Measurements from ENCODE around the gene LYZL6.
A peak's percentile ranks its signal among the peaks of the same experiment; 100 is the strongest.
"Not testable (repeated sequence)": the region's sequence is repeated elsewhere in the genome, so short reads cannot be mapped to it uniquely, and the experiment has no call there.

Gene LYZL6

DNA sequence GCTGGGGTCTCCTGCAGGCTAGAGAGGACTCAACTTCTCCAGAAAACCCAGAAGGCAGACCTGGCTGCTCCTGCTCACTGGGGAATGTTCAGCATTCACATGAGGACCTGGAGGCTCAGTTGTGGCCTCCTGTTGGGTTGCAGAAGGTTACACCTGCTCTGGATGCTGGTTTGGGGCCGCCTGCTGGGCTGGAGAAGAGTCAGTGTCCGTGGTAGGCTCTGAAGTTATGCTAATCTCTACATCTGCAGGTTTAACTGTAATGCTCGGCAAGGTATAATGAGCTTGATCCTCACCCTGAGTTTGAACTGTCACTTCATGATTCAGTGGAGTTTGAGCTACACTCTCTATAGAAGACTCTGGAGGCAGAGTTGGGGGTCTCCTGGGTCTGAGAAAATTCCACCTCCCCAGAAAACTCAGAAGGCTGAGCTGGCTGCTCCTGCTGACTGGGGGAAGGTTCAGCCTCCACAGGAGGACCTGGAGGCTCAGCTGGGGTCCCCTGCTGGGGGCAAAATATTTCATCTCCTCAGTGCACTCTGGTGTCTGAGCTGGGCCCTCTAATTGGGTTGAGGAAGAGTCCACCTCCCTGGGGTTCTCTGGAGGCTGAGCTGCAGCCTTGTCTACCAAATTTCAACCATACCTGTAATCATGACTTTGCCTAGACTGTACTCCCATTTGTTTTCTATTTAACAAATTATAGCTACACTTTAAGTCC is 36.4 kb downstream of the LYZL6 start:
- no peak for DNase-seq

DNA sequence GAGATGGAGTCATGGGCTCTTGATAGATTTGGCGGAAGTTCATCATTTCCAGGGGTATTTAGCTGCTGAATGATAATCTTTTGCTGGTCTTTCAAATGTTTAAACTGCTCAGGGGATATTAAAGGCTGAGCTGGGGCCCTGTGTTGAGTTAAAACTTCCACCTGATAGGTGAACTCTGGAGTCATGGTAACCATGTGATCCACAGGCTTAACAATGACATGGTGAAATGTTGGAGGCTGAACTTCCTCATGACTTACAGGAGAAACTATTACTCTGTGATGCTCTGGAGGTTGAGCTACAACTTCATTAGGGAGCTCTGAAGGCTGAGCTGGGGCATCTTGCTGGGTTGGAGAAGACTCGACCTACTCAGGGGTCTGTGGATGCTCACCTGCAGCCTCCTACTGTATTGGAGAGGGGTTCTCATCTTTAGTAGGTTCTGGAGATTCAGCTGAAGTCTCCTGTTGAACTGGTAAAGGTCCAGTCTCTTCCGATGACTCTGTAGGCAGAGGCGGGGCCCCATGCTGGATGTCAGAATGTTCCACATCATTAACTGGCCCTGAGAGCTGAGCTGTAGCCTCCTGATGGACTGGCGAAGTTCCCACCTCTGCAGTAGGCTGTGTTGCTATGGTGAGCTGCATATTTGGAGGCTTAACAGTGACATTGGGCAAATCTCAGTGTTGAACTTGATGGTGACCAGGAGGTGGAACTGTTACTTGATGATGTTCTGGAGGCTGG is 37.2 kb downstream of the LYZL6 start:
- no peak for DNase-seq

GRCh38 chr17:35903451-35903850 is 40.1 kb downstream of the LYZL6 start:
- no peak for DNase-seq

DNA sequence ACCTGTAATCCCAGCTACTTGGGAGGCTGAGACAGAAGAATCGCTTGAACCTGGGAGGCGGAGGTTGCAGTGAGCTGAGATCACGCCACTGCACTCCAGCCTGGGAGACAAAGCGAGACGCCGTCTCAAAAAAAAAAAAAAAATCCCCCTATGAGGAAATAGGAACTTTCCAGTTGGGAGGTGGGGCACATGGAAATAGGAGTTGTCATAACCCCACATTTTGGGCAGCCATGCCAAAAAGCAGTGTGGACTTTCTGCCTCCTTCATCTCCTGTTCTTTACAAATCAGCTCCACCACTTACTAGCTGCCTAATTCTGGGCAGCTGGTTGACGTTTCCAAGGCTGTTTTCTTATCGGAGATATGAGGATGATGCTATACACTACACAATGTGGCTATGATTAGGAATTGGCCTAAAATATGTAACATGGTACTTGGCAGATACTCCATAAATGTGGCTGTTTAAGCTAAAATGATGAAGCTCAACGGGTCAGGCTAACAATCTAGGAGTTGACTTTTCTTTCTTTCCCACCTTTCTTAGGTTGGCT is 41.8 kb downstream of the LYZL6 start:
- DNase-seq: no peak

DNA sequence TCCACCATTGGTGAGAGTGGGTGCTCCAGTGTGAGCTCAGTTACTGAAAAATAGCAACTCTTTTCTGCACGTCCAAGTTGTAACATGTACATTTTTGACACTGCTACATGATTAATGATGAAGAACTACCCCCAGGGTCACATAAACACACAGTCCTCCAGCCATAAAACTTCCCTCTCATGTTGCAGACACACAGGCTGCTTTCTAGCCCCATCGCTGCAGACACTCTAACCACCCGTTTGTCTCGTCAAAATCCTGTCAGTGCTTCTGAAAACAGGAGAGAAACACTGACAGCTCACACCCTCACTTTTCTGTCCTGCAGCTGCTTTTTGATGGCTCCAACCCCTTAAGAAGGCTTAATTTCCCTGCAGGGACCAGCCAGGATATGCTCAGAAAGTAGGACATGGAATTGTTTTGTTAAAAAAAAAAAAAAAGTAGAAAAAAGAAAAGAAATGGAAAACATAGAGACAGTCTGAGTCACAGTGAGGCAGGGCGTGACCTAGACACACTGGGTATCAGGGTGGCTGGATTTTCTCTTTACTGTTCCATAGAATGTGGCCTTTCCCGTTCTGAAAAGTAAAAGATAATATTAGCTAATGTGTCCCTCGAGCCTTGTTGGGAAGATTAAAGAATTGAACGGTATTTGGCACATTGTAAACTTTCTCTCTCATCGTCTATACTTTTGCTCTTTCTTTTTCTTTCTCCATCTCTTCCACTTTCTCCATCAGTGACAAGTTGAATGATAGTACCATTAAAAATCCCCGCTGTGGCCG is 42.6 kb downstream of the LYZL6 start:
- DNase-seq: peak; percentile 46

- no peak for DNase-seq
Measured at GRCh38 chr17:35900280-35900679, 43.2 kb downstream of the LYZL6 start.

GRCh38 chr17:35898283-35899070 is 45.0 kb downstream of the LYZL6 start:
- no peak for DNase-seq

- DNase-seq: not testable (repeated sequence)
Measured at GRCh38 chr17:35897772-35898171, 45.7 kb downstream of the LYZL6 start.

DNA sequence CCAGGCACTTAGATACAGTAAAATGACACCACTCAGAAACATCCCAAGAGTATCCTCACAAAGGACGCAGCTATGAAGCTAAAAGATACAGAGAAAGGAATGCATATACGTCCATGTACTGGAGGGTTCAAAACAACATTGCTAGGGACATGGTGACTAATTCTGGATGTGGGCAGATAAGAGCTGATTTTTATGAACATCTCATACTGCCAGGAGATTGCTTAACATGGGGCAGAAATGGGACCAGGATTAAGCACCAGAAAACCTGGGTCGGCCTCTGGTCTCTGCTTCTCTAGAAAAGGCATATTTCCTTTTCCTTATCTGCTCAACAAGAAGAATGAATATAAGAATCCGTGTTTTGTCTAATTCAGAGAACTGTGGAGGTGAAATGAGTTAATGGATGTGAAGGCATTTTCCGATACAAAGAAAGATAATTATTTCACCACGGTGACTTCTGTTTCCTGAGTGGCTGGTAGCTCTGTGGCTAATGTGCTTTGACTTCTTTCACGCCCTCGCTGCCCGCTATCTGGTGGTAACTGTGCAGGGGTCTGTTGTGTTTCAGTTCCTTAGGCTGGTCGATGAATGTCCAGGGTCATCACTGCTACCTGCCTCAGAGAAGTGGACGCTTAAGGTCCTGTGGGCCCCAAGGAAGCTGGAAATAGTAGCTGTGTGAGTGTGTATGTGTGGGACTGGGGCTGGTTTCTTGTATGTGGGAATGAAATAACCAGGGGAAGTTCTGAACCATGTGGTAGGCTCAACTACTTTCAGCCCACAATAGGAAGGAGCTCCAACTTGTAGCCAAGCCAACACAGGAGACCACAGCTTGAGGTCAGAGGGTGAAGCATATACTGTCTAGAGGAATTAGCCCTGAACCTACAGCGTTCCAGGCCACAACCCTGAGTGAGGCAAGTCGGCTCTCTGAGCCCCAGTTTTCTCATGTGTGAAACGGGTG is 47.6 kb downstream of the LYZL6 start:
- no peak for DNase-seq

DNA sequence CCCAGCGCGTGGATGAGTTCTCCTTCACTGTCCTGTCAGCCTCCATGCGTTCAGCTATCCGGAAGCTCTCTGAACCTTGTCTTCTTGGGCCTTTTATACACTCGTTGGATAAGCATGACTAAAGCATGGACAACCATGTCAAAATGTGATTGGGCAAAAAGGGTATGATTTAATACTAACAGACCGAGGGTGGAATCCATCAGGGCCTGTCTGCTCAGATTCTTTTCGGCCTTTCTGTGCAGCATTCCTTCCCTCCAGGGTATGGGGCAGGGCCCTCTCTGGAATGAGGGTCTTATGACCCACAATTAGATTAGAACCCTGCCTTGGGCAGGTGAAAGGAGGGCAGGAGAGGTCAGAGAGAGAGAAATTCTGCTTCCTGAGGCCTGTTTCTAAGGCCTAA is 49.3 kb downstream of the LYZL6 start:
- no peak for DNase-seq

GRCh38 chr17:35893751-35894150 is 49.8 kb downstream of the LYZL6 start:
- DNase-seq: no peak

- no peak for DNase-seq
Measured at GRCh38 chr17:35892091-35893035, 51.1 kb downstream of the LYZL6 start.

DNA sequence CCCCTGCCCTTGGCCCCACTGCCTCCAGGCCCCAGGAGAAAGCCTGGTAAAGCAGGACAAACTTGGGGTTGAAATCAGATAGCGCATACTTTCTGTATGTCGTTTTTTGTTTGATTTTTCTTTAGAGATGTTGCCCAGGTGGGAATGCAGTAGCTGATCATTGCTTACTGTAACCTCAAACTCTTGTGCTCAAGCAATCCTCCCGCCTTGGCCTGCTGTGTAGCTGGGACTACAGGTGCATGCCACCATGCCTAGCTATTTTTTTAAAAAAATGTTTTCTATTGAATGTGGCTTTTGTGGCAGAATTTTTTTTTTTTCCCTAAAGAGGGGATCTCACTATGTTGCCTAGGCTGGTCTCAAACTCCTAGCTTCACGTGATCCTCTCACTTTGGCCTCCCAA is 52.2 kb downstream of the LYZL6 start:
- DNase-seq: no peak

DNA sequence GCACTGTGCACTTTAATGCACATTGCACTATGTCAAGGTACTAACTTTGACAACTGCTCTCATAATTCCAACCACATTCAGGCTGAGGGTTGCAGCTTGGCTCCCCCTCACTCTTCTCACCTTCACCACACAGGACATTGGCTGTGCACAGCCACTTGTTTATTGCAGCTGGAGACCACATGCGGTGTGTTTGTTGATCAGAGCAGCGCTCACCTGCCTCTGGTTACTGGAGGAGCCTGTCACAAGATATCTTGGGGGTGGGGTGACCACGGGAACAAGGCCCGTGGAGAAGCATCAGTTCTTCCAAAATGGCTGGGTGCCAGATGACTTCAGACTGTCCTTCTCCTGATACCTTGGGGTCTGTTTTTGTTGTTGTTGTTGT is 52.7 kb downstream of the LYZL6 start:
- no peak for DNase-seq

- no peak for DNase-seq
Measured at GRCh38 chr17:35889818-35890773, 53.4 kb downstream of the LYZL6 start.

- DNase-seq: no peak
Measured at GRCh38 chr17:35889241-35889640, 54.3 kb downstream of the LYZL6 start.
